Liver (tissue), 9 donors: ENCODE measurements around the gene CHKA. TPM values are rescaled to one million over a fixed set of nuclear protein-coding genes. Genes with fewer than 3 reads are reported as not detected.

Experiments used
- DNase-seq: peaks from one replicate; pipeline ENCODE4 v3.0.0-alpha.2; 2017; ENCODE audit warnings: low spot score
- H3K27ac ChIP-seq, 2 donors: one replicate each; pipeline ENCODE4 v1.7.0; 2013; ENCODE audit warnings: inconsistent platforms in 2 of 2, low read length in 2 of 2, control low read depth in 1 of 2, low read depth in 1 of 2, mild to moderate bottlenecking in 1 of 2
- H3K27me3 ChIP-seq, 4 donors: one replicate each; pipeline versions ENCODE4 v1.6.1 to v1.7.0; 2013; ENCODE audit warnings: low read length in 3 of 4, inconsistent platforms in 1 of 4, mild to moderate bottlenecking in 1 of 4, moderate library complexity in 1 of 4; ENCODE audit not compliant: control insufficient read depth in 4 of 4, insufficient read depth in 4 of 4
- H3K36me3 ChIP-seq, 4 donors: one replicate each; pipeline versions ENCODE4 v1.6.1 to v1.7.0; 2013; ENCODE audit warnings: low read length in 3 of 4, mild to moderate bottlenecking in 3 of 4, low read depth in 1 of 4, moderate library complexity in 1 of 4; ENCODE audit not compliant: control insufficient read depth in 4 of 4, insufficient read depth in 3 of 4
- H3K4me1 ChIP-seq, 4 donors: one replicate each; pipeline versions ENCODE4 v1.6.1 to v1.7.0; 2013; ENCODE audit warnings: low read length in 3 of 4, mild to moderate bottlenecking in 3 of 4, moderate library complexity in 1 of 4; ENCODE audit not compliant: control insufficient read depth in 4 of 4, insufficient read depth in 4 of 4
- H3K4me3 ChIP-seq, 3 donors: one replicate each; pipeline versions ENCODE4 v1.6.1 to v1.7.0; 2013; ENCODE audit warnings: low read length in 3 of 3, control low read depth in 1 of 3, low read depth in 1 of 3, mild to moderate bottlenecking in 1 of 3
- H3K9ac ChIP-seq, 2 donors: one replicate each; pipeline ENCODE4 v1.7.0; 2013; ENCODE audit warnings: low read length in 2 of 2, mild to moderate bottlenecking in 2 of 2, moderate library complexity in 2 of 2, control low read depth in 1 of 2, low read depth in 1 of 2
- H3K9me3 ChIP-seq, 4 donors: one replicate each; pipeline versions ENCODE4 v1.6.1 to v1.7.0; 2013; ENCODE audit warnings: low read length in 3 of 4; ENCODE audit not compliant: control insufficient read depth in 4 of 4
- ATF3 ChIP-seq: IDR thresholded peaks from 2 replicates; pipeline ENCODE4 v1.6.1; 2016; ENCODE audit warnings: antibody characterized with exemption
- CTCF ChIP-seq: fragments of 150-350 bp; IDR thresholded peaks from 2 replicates; pipeline ENCODE4 v1.5.1; 2017; ENCODE audit warnings: improper control_type of control experiment, low read depth, low read length; ENCODE audit not compliant: missing input control
- EGR1 ChIP-seq, 2 donors: IDR thresholded peaks; 2 replicates each; pipeline ENCODE4 v1.6.1; 2016 to 2018; ENCODE audit warnings: antibody characterized with exemption in 2 of 2, low read depth in 2 of 2
- FOXA1 ChIP-seq: IDR thresholded peaks from 2 replicates; pipeline ENCODE4 v1.6.1; 2016; ENCODE audit warnings: antibody characterized with exemption
- FOXA2 ChIP-seq: IDR thresholded peaks from 2 replicates; pipeline ENCODE4 v1.6.1; 2016; ENCODE audit warnings: antibody characterized with exemption
- GABPA ChIP-seq, 2 donors: IDR thresholded peaks in 1 of 2; conservative IDR thresholded peaks in 1 of 2; 2 replicates each; pipeline ENCODE4 v1.6.1; 2016; ENCODE audit warnings: antibody characterized with exemption in 2 of 2, mild to moderate bottlenecking in 1 of 2, moderate library complexity in 1 of 2
- HNF4A ChIP-seq, 2 donors: conservative IDR thresholded peaks; 2 replicates each; pipeline ENCODE4 v1.6.1; 2016; ENCODE audit warnings: antibody characterized with exemption in 2 of 2, mild to moderate bottlenecking in 2 of 2
- HNF4G ChIP-seq: IDR thresholded peaks from 2 replicates; pipeline ENCODE4 v1.6.1; 2016; ENCODE audit warnings: antibody characterized with exemption
- JUND ChIP-seq, 2 donors: IDR thresholded peaks; 2 replicates each; pipeline ENCODE4 v1.6.1; 2016; ENCODE audit warnings: antibody characterized with exemption in 2 of 2
- MAX ChIP-seq: IDR thresholded peaks from 2 replicates; pipeline ENCODE4 v1.6.1; 2016; ENCODE audit warnings: antibody characterized with exemption
- NR2F2 ChIP-seq: IDR thresholded peaks from 2 replicates; pipeline ENCODE4 v1.6.1; 2016; ENCODE audit warnings: antibody characterized with exemption
- RAD21 ChIP-seq, 2 donors: IDR thresholded peaks; 2 replicates each; pipeline ENCODE4 v1.6.1; 2016; ENCODE audit warnings: antibody characterized with exemption in 2 of 2, mild to moderate bottlenecking in 2 of 2
- REST ChIP-seq: IDR thresholded peaks from 2 replicates; pipeline ENCODE4 v1.6.1; 2016; ENCODE audit warnings: antibody characterized with exemption, mild to moderate bottlenecking
- RXRA ChIP-seq, 2 donors: IDR thresholded peaks; 2 replicates each; pipeline ENCODE4 v1.6.1; 2017 to 2018; ENCODE audit warnings: antibody characterized with exemption in 2 of 2, mild to moderate bottlenecking in 1 of 2
- SP1 ChIP-seq: IDR thresholded peaks from 2 replicates; pipeline ENCODE4 v1.6.1; 2018; ENCODE audit warnings: antibody characterized with exemption, mild to moderate bottlenecking
- TAF1 ChIP-seq: conservative IDR thresholded peaks from 2 replicates; pipeline ENCODE4 v1.6.1; 2016; ENCODE audit warnings: antibody characterized with exemption, mild to moderate bottlenecking
- YY1 ChIP-seq: IDR thresholded peaks from 2 replicates; pipeline ENCODE4 v1.6.1; 2016; ENCODE audit warnings: antibody characterized with exemption, mild to moderate bottlenecking
- ZBTB33 ChIP-seq: IDR thresholded peaks from 2 replicates; pipeline ENCODE4 v1.6.1; 2016; ENCODE audit warnings: antibody characterized with exemption
- WGBS: extraction: QIAGEN DNeasy Blood & Tissue Kit; methylation state at CpG from one replicate; pipeline ENCODE4 v1.1.7; 2013; 5-methylcytosine and 5-hydroxymethylcytosine counted together
- polyA plus RNA-seq, 2 donors: library from polyadenylated mRNA; stranded (reverse) in 1 of 2; unstranded in 1 of 2; fragments of 200-250 nt in 1 of 2; fragments of >200 nt in 1 of 2; fragmentation: Nextera tagmentation in 1 of 2; extraction: Ambion mirVana in 1 of 2; gene quantifications; one replicate each; pipeline versions ENCODE4 v1.2.1 to v1.2.3, GENCODE V29; 2013 to 2015
- total RNA-seq, 2 donors: library from RNA; depleted of rRNA; stranded (reverse); fragments of >200 nt; gene quantifications; one replicate each; pipeline ENCODE4 v1.2.3, GENCODE V29; 2014
- donor health status: healthy.
- donor health status: healthy.
- donor health status: healthy.
- donor health status: healthy.
- donor health status: healthy.

CHKA gene
- total and polyA plus RNA-seq, 4 donors, result 11.4 to 41.9 (median 17.3) TPM

GRCh38 chr11:68013611-68014156 is 107.5 kb downstream of the CHKA start:
- no peak for TF ChIP-seq REST
- TF ChIP-seq TAF1, result no peak
- no peak for TF ChIP-seq HNF4G
- TF ChIP-seq YY1, result no peak
- TF ChIP-seq GABPA (IDR thresholded peaks at IDR 0.05 in 1 of 2, conservative IDR thresholded peaks at IDR 0.05 in 1 of 2), result no peak
- TF ChIP-seq NR2F2, result no peak
- TF ChIP-seq ZBTB33, result no peak
- TF ChIP-seq EGR1 (IDR thresholded peaks at IDR 0.05; ENCODE audit: low read depth in 2 of 2), result no peak
- TF ChIP-seq FOXA2, result no peak
- no peak for TF ChIP-seq CTCF
- no peak for TF ChIP-seq RXRA (IDR thresholded peaks at IDR 0.05)
- TF ChIP-seq HNF4A (conservative IDR thresholded peaks at IDR 0.05), result no peak
- no peak for TF ChIP-seq SP1
- TF ChIP-seq MAX, result no peak
- no peak for TF ChIP-seq JUND (IDR thresholded peaks at IDR 0.05)
- no peak for TF ChIP-seq RAD21 (IDR thresholded peaks at IDR 0.05)
- no peak for TF ChIP-seq FOXA1
- no peak for TF ChIP-seq ATF3
- Histone ChIP-seq H3K27ac (no peak overlapping the region), H3K27me3 (no peaks in the 10 kb centered on the region), H3K9ac (no peak overlapping the region), H3K36me3 (no peaks in the 10 kb centered on the region), H3K4me3 (no peak overlapping the region), H3K9me3 (no peaks in the 10 kb centered on the region), H3K4me1 (peaks cover 6 to 31% (median 23%) of the 10 kb centered on the region in 4 donors)
- WGBS, result 95% methylated on average over 14 of the region's 14 CpGs
- DNase-seq, result no peak
